CD4-positive, alpha-beta T cell treated with Interleukin-4 for 4 hours (primary cell): ENCODE measurements around the gene PRSS38.
"Not testable (repeated sequence)": the region's sequence is repeated elsewhere in the genome, so short reads cannot be mapped to it uniquely, and the experiment has no call there.

Experiments
- DNase-seq: peaks from one replicate; pipeline ENCODE4 v3.0.0-alpha.2; 2020

Gene PRSS38

GRCh38 chr1:227846265-227846858 lies 30.9 kb downstream of the PRSS38 start:
- DNase-seq = no peak

- not testable (repeated sequence) for DNase-seq
Observed at GRCh38 chr1:227847046-227847445, 31.6 kb downstream of the PRSS38 start.

GRCh38 chr1:227848430-227848932 lies 33.0 kb downstream of the PRSS38 start:
- DNase-seq = no peak

- DNase-seq = peak; percentile 10
Observed at GRCh38 chr1:227849251-227849650, 33.8 kb downstream of the PRSS38 start.

GRCh38 chr1:227854189-227854588 lies 38.7 kb downstream of the PRSS38 start:
- no peak for DNase-seq

GRCh38 chr1:227855687-227856086 lies 40.2 kb downstream of the PRSS38 start:
- DNase-seq = no peak

- no peak for DNase-seq
Observed at GRCh38 chr1:227856147-227856858, 40.8 kb downstream of the PRSS38 start.

- DNase-seq = no peak
Observed at GRCh38 chr1:227864882-227865281, 49.4 kb downstream of the PRSS38 start.

- no peak for DNase-seq
Observed at GRCh38 chr1:227869279-227869842, 53.9 kb downstream of the PRSS38 start.

GRCh38 chr1:227869851-227870305 lies 54.4 kb downstream of the PRSS38 start:
- DNase-seq = peak; percentile 10

GRCh38 chr1:227870366-227870765 lies 54.9 kb downstream of the PRSS38 start:
- DNase-seq = no peak

- not testable (repeated sequence) for DNase-seq
Observed at GRCh38 chr1:227871892-227872291, 56.4 kb downstream of the PRSS38 start.

- not testable (repeated sequence) for DNase-seq
Observed at GRCh38 chr1:227877810-227878209, 62.3 kb downstream of the PRSS38 start.

- DNase-seq = no peak
Observed at GRCh38 chr1:227880342-227880924, 65.0 kb downstream of the PRSS38 start.

GRCh38 chr1:227883073-227883520 lies 67.6 kb downstream of the PRSS38 start:
- DNase-seq = no peak

GRCh38 chr1:227883641-227884301 lies 68.3 kb downstream of the PRSS38 start:
- no peak for DNase-seq

GRCh38 chr1:227884370-227885134 lies 69.1 kb downstream of the PRSS38 start:
- DNase-seq = no peak

GRCh38 chr1:227885135-227885647 lies 69.7 kb downstream of the PRSS38 start:
- DNase-seq = peak; percentile 34

- peak; percentile 27 for DNase-seq
Observed at GRCh38 chr1:227885648-227886502, 70.4 kb downstream of the PRSS38 start.

GRCh38 chr1:227886503-227886961 lies 71.1 kb downstream of the PRSS38 start:
- no peak for DNase-seq
